CD4-positive, alpha-beta T cell treated with Interleukin-6 for 4 hours (primary cell): ENCODE results near the gene CACNA1D.
A peak's percentile ranks its signal among the peaks of the same experiment; 100 is the strongest.

Experiments used
- DNase-seq: peaks from one replicate; pipeline ENCODE4 v3.0.0-alpha.2; 2020; ENCODE audit warnings: mixed read lengths

CACNA1D gene

GRCh38 chr3:53694046-53694445, 199.6 kb downstream of the CACNA1D start:
- no peak for DNase-seq

- no peak for DNase-seq
These were observed 200.4 kb downstream of the CACNA1D start for GRCh38 chr3:53694666-53695323.

DNA sequence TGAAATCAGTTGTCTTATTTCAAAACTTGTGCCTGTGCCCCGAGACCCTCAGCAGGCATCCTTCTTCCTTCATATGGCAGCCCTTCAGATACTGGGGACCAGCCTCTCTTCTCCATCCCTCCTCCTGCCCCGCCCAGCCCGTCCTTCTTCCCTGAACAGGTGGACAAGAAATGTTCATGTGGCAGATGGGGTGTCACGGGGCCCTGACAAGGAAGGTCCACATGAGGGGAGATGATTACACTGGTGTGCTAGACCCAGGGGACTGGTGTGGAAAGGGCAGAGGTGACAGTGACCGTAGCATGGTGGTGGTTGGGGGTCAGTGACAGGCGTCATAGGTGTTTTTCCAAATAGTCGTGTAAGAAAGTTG, 200.9 kb downstream of the CACNA1D start:
- DNase-seq: no peak

DNA sequence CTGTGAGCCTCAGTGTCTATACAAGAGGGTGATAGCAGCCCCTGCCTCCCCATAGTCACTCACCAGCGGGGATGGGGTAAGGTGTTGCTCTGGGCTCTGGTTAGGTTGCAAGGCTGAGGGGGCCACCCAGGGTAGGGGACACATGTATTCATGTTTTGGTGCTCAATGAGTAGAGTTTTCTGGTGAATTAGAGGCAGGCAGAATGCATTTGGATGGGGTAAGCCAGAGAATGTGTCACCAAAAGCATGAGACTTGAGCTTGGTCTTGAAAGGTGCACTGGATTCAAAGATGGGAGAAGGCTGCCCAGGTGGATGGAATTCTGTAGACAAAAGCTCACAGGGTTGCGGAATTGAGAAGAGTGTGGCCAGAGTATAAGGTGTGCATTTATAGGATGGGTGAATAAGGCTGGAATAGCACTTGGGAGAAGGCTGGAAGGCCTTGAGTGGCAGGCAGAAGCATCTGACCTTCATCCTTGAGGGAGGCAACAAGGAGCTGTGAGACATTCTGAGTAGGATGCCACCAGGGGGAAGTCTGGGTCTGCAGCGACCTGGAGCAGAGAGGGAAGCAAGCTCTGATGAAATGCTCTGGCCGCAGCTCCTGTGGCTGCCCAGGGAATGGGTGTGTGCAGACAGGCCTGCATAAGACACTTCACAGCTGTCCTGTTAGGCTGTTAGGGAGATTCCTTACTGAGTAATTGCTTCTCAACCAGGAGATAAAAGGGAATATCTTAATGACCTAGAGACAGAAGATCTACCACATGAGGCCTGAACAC, 202.2 kb downstream of the CACNA1D start:
- DNase-seq: no peak

GRCh38 chr3:53700441-53700840, 206.0 kb downstream of the CACNA1D start:
- DNase-seq: no peak

DNA sequence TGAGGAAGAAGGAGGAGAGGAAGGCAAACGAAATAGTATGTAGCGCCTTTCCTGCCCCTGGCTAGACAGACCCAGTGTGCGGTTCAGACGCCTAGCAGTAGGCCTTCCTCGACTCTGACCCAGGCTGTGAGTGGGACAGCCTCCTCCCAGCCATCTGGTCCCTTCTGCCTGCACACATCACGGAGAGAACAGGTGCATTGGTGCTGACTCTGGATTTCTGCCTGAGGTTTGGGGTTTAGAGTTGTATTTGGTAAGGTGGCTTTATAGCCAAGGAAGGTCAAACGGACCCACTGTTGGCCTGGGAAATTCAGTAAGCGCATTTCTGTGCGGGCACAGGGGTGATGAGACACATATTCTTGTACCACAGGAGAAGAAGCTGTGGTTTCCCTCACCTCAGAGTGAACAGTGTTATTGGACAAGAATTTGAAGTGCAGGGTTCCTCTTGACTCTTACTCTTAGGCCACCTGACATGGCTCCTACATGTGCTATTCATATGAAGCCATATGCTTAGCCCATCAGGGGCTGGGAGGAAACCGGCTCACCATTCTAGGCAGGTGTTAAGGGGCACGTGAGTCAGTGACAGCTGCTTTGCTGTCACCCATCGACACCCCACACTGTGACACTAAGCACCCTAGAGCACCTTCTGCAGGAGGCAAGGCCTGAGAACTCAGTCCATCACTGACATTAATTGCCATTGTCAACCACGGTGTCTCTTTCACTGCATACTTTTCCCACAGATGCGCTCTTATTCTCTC, 208.5 kb downstream of the CACNA1D start:
- no peak for DNase-seq

- DNase-seq: no peak
These were observed 209.4 kb downstream of the CACNA1D start for GRCh38 chr3:53703630-53704362.

GRCh38 chr3:53704363-53704725, 209.9 kb downstream of the CACNA1D start:
- no peak for DNase-seq

GRCh38 chr3:53705024-53705745, 210.8 kb downstream of the CACNA1D start:
- no peak for DNase-seq

- DNase-seq: no peak
These were observed 211.4 kb downstream of the CACNA1D start for GRCh38 chr3:53705774-53706173.

GRCh38 chr3:53707222-53707621, 212.8 kb downstream of the CACNA1D start:
- DNase-seq: no peak

DNA sequence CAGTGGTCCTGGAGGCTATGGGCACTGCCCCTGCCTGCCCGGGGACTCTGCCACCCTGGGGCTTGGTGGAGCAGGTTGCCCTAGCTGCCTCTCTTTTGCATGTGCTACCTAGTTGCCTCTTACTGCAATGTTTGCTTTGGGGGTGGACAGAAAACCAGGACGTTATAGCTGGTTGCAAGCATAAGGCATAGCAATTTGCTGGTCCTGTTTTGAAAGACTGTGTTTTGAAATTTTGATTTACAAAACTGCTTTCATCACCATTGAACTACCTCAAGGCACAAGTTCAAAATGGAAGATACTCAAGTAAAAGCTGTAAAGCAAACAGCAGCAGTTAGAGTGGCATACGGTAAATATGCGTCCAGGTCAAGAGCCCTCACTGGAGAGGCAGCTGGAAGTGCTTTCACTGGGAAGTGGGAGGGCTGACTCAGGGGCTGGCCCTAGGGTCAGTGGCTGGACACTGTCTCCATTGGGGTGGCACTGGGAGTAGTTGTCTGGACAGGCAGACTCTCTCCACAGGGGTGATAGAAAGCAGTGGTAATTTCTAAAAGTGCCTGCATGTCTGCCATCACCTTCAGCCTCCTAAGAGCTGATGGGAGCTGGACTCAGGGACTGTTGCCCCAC, 213.7 kb downstream of the CACNA1D start:
- DNase-seq: no peak

GRCh38 chr3:53709256-53709655, 214.8 kb downstream of the CACNA1D start:
- DNase-seq: no peak

- DNase-seq: peak; percentile 46
These were observed 215.7 kb downstream of the CACNA1D start for GRCh38 chr3:53709860-53710674.

- DNase-seq: no peak
These were observed 217.0 kb downstream of the CACNA1D start for GRCh38 chr3:53711387-53711786.

- DNase-seq: no peak
These were observed 218.5 kb downstream of the CACNA1D start for GRCh38 chr3:53712817-53713388.

- DNase-seq: no peak
These were observed 219.2 kb downstream of the CACNA1D start for GRCh38 chr3:53713626-53714025.

DNA sequence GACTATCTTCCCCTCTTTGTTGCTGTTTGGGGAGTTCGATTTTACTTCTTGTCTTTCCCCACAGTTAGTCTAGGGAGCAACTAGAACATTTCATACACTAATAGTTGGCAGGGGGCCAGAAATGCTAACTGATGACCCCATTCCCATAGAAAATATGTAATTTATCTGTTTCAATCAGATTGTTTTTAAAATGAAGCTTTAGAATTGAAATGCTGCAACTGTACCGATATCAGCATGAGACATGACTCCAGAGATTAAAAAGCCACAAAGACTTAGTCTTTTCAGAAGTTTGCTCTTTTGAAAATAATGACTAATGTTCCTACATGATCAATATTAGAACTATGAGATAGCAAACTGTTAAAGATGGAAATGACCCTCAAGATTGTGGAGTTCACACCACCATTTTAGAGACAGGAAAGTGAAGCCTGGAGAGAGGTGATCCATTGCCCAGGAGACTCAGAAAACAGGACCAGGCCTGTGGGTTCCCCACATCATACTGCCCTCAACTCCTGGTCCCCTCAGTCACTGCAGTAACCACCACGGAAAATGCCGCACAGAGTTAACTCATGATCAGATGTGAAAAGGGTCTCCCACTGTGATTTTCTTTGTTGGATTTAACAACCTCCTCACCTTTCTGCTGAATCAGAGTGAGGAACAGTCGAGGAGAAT, 221.5 kb downstream of the CACNA1D start:
- DNase-seq: no peak

- no peak for DNase-seq
These were observed 222.6 kb downstream of the CACNA1D start for GRCh38 chr3:53716998-53717397.

DNA sequence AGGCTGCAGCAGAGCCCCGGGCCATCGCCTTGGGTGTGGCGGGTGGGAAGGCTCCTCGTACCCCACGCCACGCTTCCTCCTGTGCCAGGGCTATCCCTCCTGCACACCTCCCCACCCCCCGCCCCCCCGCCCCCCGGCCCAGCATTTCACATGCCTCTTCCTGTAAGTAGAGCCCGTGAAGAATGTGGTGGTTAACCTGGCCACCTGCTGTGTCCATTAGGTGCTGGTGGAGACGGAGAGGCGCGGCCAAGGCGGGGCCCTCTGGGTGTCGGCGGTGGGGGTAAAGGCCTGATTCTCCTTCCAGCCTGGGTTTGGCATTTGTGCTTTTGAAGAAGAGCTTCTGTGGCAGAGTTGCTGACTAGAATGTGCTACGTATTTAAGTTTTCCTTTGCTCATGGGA, 224.1 kb downstream of the CACNA1D start:
- DNase-seq: no peak
